Ammon's horn (tissue), 1 donor: ENCODE results near the gene FBXL15.

ENCODE experiments used
- DNase-seq: peaks from one replicate; pipeline ENCODE4 v3.0.0-alpha.2; 2016; ENCODE audit warnings: low spot score

FBXL15 gene

GRCh38 chr10:102420714-102421506 is at the start of gene FBXL15:
TSS of gene FBXL15 (plus strand) at chr10:102420836. CDS start at chr10:102421130, 294 bp downstream.
- peak; percentile 95 for DNase-seq

GRCh38 chr10:102371295-102371694 is 49.3 kb upstream of the FBXL15 start:
- no peak for DNase-seq

- no peak for DNase-seq
Observed at GRCh38 chr10:102375250-102375649, 45.4 kb upstream of the FBXL15 start.

- DNase-seq, result no peak
Observed at GRCh38 chr10:102375867-102376266, 44.8 kb upstream of the FBXL15 start.

GRCh38 chr10:102376901-102377300 is 43.7 kb upstream of the FBXL15 start:
- no peak for DNase-seq

GRCh38 chr10:102379383-102379782 is 41.3 kb upstream of the FBXL15 start:
- no peak for DNase-seq

- no peak for DNase-seq
Observed at GRCh38 chr10:102381983-102382382, 38.7 kb upstream of the FBXL15 start.

- DNase-seq, result no peak
Observed at GRCh38 chr10:102382871-102383270, 37.8 kb upstream of the FBXL15 start.

GRCh38 chr10:102384053-102384452 is 36.6 kb upstream of the FBXL15 start:
- no peak for DNase-seq

- DNase-seq, result no peak
Observed at GRCh38 chr10:102384606-102385429, 35.8 kb upstream of the FBXL15 start.

GRCh38 chr10:102389894-102390293 is 30.7 kb upstream of the FBXL15 start:
- no peak for DNase-seq

GRCh38 chr10:102392306-102392705 is 28.3 kb upstream of the FBXL15 start:
- DNase-seq, result no peak

GRCh38 chr10:102393411-102394078 is 27.1 kb upstream of the FBXL15 start:
- DNase-seq, result no peak

- DNase-seq, result peak; percentile 85
Observed at GRCh38 chr10:102394079-102394800, 26.4 kb upstream of the FBXL15 start.

- no peak for DNase-seq
Observed at GRCh38 chr10:102394801-102395399, 25.7 kb upstream of the FBXL15 start.

- peak; percentile 88 for DNase-seq
Observed at GRCh38 chr10:102395400-102396316, 25.0 kb upstream of the FBXL15 start, which contains the start of gene NFKB2. TSS of gene NFKB2 (plus strand) at chr10:102395705. CDS start at chr10:102395960, 255 bp downstream.

GRCh38 chr10:102396317-102396650 is 24.4 kb upstream of the FBXL15 start:
- DNase-seq, result no peak

- DNase-seq, result no peak
Observed at GRCh38 chr10:102396730-102397151, 23.9 kb upstream of the FBXL15 start.

GRCh38 chr10:102397222-102398171 is 23.1 kb upstream of the FBXL15 start:
- DNase-seq, result no peak
